ENCODE data around the gene RNF223.
A peak's percentile ranks its signal among the peaks of the same experiment; 100 is the strongest.
"Not testable (repeated sequence)": the region's sequence is repeated elsewhere in the genome, so short reads cannot be mapped to it uniquely, and the experiment has no call there.

Gene RNF223

DNA sequence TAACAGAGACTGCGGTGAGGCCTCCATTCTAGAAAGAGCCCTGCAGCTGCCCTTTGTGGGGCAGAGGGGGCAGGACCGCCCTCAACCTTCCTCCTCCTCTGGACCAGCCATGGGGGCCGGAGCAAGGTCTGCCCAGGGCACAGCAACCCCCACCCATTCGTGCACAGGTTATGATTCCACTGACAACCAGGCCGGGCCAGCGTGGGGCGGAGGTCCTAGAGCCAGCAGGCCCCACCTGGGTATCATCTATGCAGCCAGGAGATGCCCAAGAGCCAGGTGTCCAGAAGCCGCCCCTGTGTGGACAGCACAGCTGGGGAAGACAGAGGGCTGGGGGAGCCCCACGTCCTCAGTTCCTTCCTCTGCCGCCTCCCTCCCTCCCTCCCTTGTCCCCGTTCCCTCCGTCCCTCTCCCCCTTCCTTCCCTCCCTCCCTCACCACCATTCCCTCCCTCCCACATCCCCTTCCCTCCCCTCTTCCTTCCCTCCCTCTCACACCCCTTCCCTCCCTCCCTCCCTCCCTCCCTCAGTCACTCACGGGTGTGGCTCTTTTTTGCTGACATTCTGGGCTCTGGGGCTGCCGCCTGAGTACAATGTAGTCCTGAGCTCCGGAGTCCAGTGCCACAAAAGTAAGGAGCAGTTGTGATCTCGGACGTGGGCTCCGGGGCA lies 12.3 kb downstream of the RNF223 start:
- TF ChIP-seq, protein P1, sequence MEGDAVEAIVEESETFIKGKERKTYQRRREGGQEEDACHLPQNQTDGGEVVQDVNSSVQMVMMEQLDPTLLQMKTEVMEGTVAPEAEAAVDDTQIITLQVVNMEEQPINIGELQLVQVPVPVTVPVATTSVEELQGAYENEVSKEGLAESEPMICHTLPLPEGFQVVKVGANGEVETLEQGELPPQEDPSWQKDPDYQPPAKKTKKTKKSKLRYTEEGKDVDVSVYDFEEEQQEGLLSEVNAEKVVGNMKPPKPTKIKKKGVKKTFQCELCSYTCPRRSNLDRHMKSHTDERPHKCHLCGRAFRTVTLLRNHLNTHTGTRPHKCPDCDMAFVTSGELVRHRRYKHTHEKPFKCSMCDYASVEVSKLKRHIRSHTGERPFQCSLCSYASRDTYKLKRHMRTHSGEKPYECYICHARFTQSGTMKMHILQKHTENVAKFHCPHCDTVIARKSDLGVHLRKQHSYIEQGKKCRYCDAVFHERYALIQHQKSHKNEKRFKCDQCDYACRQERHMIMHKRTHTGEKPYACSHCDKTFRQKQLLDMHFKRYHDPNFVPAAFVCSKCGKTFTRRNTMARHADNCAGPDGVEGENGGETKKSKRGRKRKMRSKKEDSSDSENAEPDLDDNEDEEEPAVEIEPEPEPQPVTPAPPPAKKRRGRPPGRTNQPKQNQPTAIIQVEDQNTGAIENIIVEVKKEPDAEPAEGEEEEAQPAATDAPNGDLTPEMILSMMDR (conservative IDR thresholded peaks at IDR 0.05; ENCODE audit: control insufficient read depth, insufficient read depth, low read depth, low read length) = no peak

DNA sequence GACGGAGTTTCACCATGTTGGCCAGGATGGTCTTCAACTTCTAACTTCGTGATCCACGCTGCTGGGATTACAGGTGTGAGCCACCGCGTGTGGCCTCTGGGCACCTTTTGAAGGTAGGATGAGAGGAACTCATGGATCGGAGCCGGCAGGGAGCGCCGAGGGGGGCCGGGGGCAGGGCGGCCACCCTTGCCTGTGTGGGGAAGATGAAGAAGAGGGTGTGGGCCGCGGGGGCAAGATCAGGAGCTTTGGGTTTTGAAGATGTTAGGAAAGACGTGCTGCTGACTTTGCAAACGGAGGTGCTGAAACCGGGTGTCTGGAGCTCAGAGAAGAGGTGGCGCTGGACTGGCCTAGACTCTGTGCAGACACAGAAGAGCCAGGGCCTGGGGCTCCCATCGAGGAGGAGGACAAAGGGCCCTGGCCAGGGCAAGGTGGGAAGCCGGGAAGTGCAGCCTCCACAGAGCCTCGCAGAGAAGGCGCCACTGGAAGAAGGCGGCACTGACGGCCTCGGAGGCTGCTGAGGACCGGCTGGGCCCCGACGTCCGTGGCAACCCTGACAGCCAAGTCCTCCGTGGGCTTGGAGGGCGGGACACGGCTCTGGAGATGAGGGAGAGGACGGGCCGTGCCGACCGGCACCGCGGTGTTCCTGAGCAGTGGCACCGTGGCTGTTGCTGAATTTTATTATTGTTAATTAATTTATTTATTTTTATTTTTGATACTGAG lies 13.7 kb downstream of the RNF223 start:
- no peak for DNase-seq (ENCODE audit: low read depth)
- TF ChIP-seq, protein P1 (conservative IDR thresholded peaks at IDR 0.05; ENCODE audit: control insufficient read depth, insufficient read depth, low read depth, low read length) = no peak
- no peak overlapping the region for H3K4me3 ChIP-seq (ENCODE audit: control insufficient read depth, low read depth, low read length)

More for the DNA sequence above, 12.3 kb downstream of the RNF223 start:
- DNase-seq (ENCODE audit: low read depth) = peak; percentile 11
- H3K4me3 ChIP-seq (ENCODE audit: control insufficient read depth, low read depth, low read length) = no peak overlapping the region

DNA sequence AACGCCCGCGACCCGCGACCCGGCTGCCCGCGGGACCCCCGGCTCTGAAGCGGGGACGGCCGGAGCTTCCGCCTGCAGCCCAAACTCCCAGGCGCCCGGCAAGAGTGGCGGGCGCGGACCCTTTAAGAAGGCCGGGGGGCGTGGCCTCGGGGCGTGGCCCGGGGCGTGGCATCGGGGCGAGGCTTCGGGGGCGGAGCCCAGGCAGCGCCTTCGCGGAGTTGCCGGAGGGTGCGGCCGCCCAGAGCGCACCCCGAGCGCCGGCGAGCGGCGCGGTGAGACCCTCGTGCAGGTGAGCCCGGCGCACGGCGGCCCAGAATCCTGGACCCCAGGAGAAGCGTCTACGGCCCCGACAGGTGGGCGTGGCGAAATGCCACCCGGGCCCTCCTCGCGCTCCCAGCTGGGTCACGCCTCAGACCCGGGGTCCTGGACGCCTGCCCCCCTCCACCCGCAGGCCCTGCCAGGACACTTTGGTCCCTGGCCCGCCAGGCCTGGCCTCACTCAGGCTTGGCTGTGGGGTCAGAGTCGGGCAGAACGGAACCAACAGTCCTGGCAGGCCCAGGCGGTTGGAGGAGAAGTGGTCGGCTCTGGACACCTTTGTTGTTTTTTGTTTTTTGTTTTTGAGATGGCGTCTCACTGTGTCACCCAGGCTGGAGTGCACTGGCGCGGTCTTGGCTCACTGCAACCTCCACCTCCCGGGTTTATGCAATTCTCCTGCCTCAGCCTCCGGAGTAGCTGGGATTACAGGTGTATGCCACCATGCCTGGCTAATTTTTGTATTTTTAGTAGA lies 14.4 kb downstream of the RNF223 start:
- TF ChIP-seq, protein P1 (conservative IDR thresholded peaks at IDR 0.05; ENCODE audit: control insufficient read depth, insufficient read depth, low read depth, low read length) = no peak
- peak overlapping the region; percentile 16 for H3K4me3 ChIP-seq (ENCODE audit: control insufficient read depth, low read depth, low read length)
- peak; percentile 53 for DNase-seq (ENCODE audit: low read depth)

DNA sequence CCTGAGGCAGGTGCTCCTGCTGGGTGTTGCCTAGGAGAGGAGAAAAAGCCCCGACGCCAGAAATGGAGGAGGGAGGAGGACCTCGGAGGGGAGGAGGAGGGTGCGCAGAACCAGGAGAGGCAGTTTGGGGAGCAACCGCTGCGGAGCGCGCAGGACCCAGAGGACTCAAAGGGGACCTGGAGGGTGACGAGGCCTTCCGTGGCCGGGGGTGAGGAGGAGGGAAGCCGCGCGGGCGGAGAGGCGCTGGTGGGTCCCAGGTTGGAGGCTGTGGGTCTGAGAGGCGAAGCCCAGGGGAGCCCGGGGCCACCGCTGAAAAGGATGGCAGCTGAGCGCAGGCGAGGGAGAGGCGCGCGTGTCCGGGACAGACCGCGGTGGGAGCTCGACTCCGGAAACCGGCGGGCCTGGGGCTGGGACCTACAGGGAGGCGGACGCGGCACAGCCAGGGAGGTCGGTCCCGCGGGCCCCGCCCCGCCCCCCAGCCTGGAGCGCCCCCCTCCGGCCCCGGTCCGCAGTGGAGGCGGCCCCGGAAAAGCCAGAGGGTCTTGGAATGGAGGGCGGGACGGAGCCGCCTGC lies 15.1 kb downstream of the RNF223 start:
- peak overlapping the region; percentile 16 for H3K4me3 ChIP-seq (ENCODE audit: control insufficient read depth, low read depth, low read length)
- DNase-seq (ENCODE audit: low read depth) = no peak
- TF ChIP-seq, protein P1 (conservative IDR thresholded peaks at IDR 0.05; ENCODE audit: control insufficient read depth, insufficient read depth, low read depth, low read length) = no peak

DNA sequence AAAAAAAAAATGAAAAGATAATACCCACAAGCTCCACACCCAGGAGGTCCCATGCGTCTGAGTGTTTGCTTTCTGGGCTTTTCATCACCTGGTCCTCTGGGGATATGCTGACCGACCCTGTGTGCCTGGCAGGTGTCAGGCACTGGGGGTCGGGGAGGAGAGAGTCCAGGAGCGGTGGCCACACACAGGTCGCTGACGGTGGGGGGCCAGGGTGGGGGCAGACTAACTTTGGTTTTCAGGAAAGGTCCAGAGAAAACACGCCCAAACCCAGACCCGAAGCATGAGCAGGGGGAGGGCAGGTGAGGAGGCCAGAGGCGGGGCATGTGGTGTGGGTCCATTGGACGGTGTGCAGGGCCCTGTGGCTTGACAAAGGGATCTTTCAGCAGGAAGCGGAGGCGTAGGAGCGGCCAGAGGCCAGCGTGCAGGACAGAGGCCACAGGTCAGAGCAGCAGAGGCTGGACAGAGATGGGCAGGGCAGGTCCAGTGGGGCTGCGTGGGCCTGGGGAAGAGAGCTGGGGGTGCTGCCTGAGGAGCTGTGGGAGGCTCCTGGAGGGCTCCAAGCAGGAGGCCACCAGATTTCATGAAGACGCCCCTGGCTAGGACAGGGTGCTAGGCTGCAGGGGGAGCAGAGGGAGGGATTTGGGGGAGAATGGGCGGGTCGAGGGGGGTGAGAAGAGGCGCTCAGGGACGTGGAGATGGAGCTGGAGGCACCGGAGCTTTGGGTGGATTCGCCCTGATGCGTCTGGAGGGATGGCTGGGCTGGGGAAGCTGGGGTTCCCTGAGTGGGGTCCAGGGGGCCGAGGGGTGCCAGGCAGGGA lies 15.8 kb downstream of the RNF223 start:
- TF ChIP-seq, protein P1 (conservative IDR thresholded peaks at IDR 0.05; ENCODE audit: control insufficient read depth, insufficient read depth, low read depth, low read length) = no peak
- DNase-seq (ENCODE audit: low read depth) = no peak
- no peak overlapping the region for H3K4me3 ChIP-seq (ENCODE audit: control insufficient read depth, low read depth, low read length)

DNA sequence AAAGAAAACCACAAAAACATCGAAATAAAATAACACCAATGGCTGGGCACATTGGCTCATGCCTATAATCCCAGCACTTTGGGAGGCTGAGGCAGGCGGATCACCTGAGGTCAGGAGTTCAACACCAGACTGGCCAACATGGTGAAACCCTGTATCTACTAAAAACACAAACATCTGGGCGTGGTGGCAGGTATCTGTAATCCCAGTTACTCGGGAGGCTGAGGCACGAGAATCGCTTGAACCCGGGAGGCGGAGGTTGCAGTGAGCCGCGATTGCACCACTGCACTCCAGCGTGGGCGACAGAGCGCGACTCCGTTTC lies 16.4 kb downstream of the RNF223 start:
- not testable (repeated sequence) for DNase-seq (ENCODE audit: low read depth); H3K4me3 ChIP-seq (ENCODE audit: control insufficient read depth, low read depth, low read length)
